Tibial nerve (tissue), 3 donors: ENCODE measurements around the gene TRPV6.

Experiments
- CTCF ChIP-seq, 5 experiments: fragments of 200-600 bp in 3 of 5; fragments of 450-650 bp in 2 of 5; sonication (generic) in 3 of 5; IDR thresholded peaks; one replicate each; pipeline ENCODE4 v1.5.1; 2016 to 2019; ENCODE audit warnings: antibody characterized with exemption in 5 of 5, mild to moderate bottlenecking in 3 of 5, moderate library complexity in 2 of 5
- POLR2A ChIP-seq, 2 donors: fragments of 450-650 bp; IDR thresholded peaks; one replicate each; pipeline ENCODE4 v1.6.1; 2017; ENCODE audit warnings: antibody characterized with exemption in 2 of 2, mild to moderate bottlenecking in 2 of 2, moderate library complexity in 2 of 2

- TF ChIP-seq CTCF (IDR thresholded peaks at IDR 0.05) (no peak), POLR2A (IDR thresholded peaks at IDR 0.05) (no peak)
Observed at GRCh38 chr7:142899661-142900060, 14.1 kb upstream of the TRPV6 start.
